Measurements from ENCODE around the gene SMPDL3A. TPM values are rescaled to one million over a fixed set of nuclear protein-coding genes. Genes with fewer than 3 reads are reported as not detected.

Gene SMPDL3A
- total and polyA plus RNA-seq, 9 of the 15 experiments (the other 6 are each of a cell fraction or from before 2014, with no cell fraction given) = 0.14 to 0.91 (median 0.54) TPM

GRCh38 chr6:122800906-122801305 is 11.8 kb downstream of the SMPDL3A start:
- BruUV-seq (replicated peaks) = no TSS peak
- ATAC-seq = no peak

GRCh38 chr6:122801397-122801796 is 12.3 kb downstream of the SMPDL3A start:
- Histone ChIP-seq H3K4me1 (replicated peaks in 1 of 2; ENCODE audit: control insufficient read depth in 2 of 2, insufficient read depth in 2 of 2, low read length in 2 of 2) (no peaks in the 10 kb centered on the region), H3K27me3 (ENCODE audit: control insufficient read depth in 2 of 2, insufficient read depth in 2 of 2, low read length in 2 of 2) (no peaks in the 10 kb centered on the region), H3K27ac (ENCODE audit: extremely low read depth, low read depth, low read length) (no peak overlapping the region), H3K36me3 (ENCODE audit: control insufficient read depth, insufficient read depth, low read length) (no peaks in the 10 kb centered on the region), H3K79me2 (ENCODE audit: control insufficient read depth, insufficient read depth, low read length) (no peaks in the 10 kb centered on the region), H3K9me3 (replicated peaks; ENCODE audit: control insufficient read depth, insufficient read depth, low read depth, low read length) (no peaks in the 10 kb centered on the region), H3K9ac (ENCODE audit: insufficient read depth in 1 of 2, low read depth in 2 of 2, low read length in 2 of 2) (no peak overlapping the region), H3K4me3 (no peak overlapping the region), H2AFZ (ENCODE audit: low read depth, low read length) (no peak overlapping the region), H3K9me1 (ENCODE audit: control insufficient read depth, insufficient read depth, low read length) (no peaks in the 10 kb centered on the region), H3K4me2 (ENCODE audit: insufficient read depth, low read length) (no peak overlapping the region), H4K20me1 (replicated peaks; ENCODE audit: control insufficient read depth, insufficient read depth, low read length) (no peaks in the 10 kb centered on the region)
- intact Hi-C loops (cut with micrococcal nuclease) = no loop called here
- no peak for ATAC-seq
- no peak for DNase-seq (ENCODE audit: extremely low read depth in 1 of 4, low spot score in 3 of 4)
- TF ChIP-seq CBX8 (IDR thresholded peaks at IDR 0.05; ENCODE audit: borderline replicate concordance, extremely low read depth, low read depth, low read length, poor library complexity, severe bottlenecking) = no peak
- ChIA-PET POLR2A (interaction anchor here (1.1 kb wide), 2 partner anchors 10 to 29 kb away, joined by 3 read pairs; no protein-coding TSS in a partner anchor), CTCF (ENCODE audit: low intra/inter-chr PET ratio) (no interaction called here)
- no peak for FAIRE-seq
- in situ Hi-C loops (cut with MboI) = no loop called here
- BruUV-seq (replicated peaks) = no TSS peak
- 9% methylated on average over 1 of the region's 1 CpG for WGBS (ENCODE audit: insufficient coverage, low coverage, missing lambda C conversion rate)

More at GRCh38 chr6:122800906-122801305, 11.8 kb downstream of the SMPDL3A start:
- intact Hi-C loops (cut with micrococcal nuclease) = no loop called here
- ChIA-PET POLR2A (interaction anchor here (0.6 to 1.1 kb wide), 3 partner anchors 9 to 30 kb away, joined by 3 read pairs; no protein-coding TSS in a partner anchor), CTCF (ENCODE audit: low intra/inter-chr PET ratio) (no interaction called here)
- H3K9me1 ChIP-seq (ENCODE audit: control insufficient read depth, insufficient read depth, low read length) = no peaks in the 10 kb centered on the region
- no peak overlapping the region for H3K27ac ChIP-seq (ENCODE audit: extremely low read depth, low read depth, low read length)
- no peak for TF ChIP-seq IRF2 (CRISPR knock-in tag; IDR thresholded peaks at IDR 0.05)
- TF ChIP-seq MAX (CRISPR knock-in tag; IDR thresholded peaks at IDR 0.05) = no peak
- no peaks in the 10 kb centered on the region for H3K4me1 ChIP-seq (replicated peaks in 1 of 2; ENCODE audit: control insufficient read depth in 2 of 2, insufficient read depth in 2 of 2, low read length in 2 of 2)
- no peak overlapping the region for H3K4me2 ChIP-seq (ENCODE audit: insufficient read depth, low read length)
- H2AFZ ChIP-seq (ENCODE audit: low read depth, low read length) = no peak overlapping the region
- no peaks in the 10 kb centered on the region for H3K9me3 ChIP-seq (replicated peaks; ENCODE audit: control insufficient read depth, insufficient read depth, low read depth, low read length)
- H3K27me3 ChIP-seq (ENCODE audit: control insufficient read depth in 2 of 2, insufficient read depth in 2 of 2, low read length in 2 of 2) = no peaks in the 10 kb centered on the region
- H3K4me3 ChIP-seq = no peak overlapping the region
- FAIRE-seq = no peak
- WGBS (ENCODE audit: insufficient coverage, low coverage, missing lambda C conversion rate) = 16% methylated on average over 3 of the region's 3 CpGs
- no peak overlapping the region for H3K9ac ChIP-seq (ENCODE audit: insufficient read depth in 1 of 2, low read depth in 2 of 2, low read length in 2 of 2)
- no peak for DNase-seq (ENCODE audit: extremely low read depth in 1 of 4, low spot score in 3 of 4)
- H3K36me3 ChIP-seq (ENCODE audit: control insufficient read depth, insufficient read depth, low read length) = no peaks in the 10 kb centered on the region
- in situ Hi-C loops (cut with MboI) = no loop called here
- H4K20me1 ChIP-seq (replicated peaks; ENCODE audit: control insufficient read depth, insufficient read depth, low read length) = no peaks in the 10 kb centered on the region
- no peaks in the 10 kb centered on the region for H3K79me2 ChIP-seq (ENCODE audit: control insufficient read depth, insufficient read depth, low read length)
